K562 (cell line): ENCODE measurements around the gene KCNK3. TPM values are rescaled to one million over a fixed set of nuclear protein-coding genes. Genes with fewer than 3 reads are reported as not detected.
A peak's percentile ranks its signal among the peaks of the same experiment; 100 is the strongest.

Experiments
- ATAC-seq: fragments of 200-7000 bp; cut with Tn5 transposase; 3 replicates; pipeline ENCODE4 v1.9.1; 2020; ENCODE audit warnings: moderate library complexity
- BruUV-seq: library from RNA; stranded (reverse); fragments of 400-500 nt; replicated peaks from 2 replicates; lab custom pipeline; 2021; lab: Mats Ljungman, UMichigan
- CTCF ChIA-PET: fragments of 300-600 bp; formaldehyde crosslinking; extraction: SDS; loops from one replicate; lab custom pipeline; 2021; ENCODE audit warnings: low intra/inter-chr PET ratio; lab: Yijun Ruan, JAX
- POLR2A ChIA-PET: fragments of 300-600, 350-650 bp; sonication (Branson Sonifier 250); formaldehyde crosslinking; extraction: SDS; loops from one replicate; lab custom pipeline; 2021; ENCODE audit warnings: antibody characterized with exemption, inconsistent platforms; lab: Yijun Ruan, JAX
- DNase-seq, 4 experiments: peaks; one replicate each; pipeline versions ENCODE4 v3.0.0 to v3.0.0-alpha.2; 2011 to 2018; ENCODE audit warnings: low spot score in 3 of 4, mixed read lengths in 3 of 4; ENCODE audit errors: extremely low read depth in 1 of 4
- FAIRE-seq: peaks from 2 replicates; lab custom pipeline; 2011; peaks lifted over from hg19 to GRCh38; lab: Jason Lieb, UNC
- H2AFZ ChIP-seq: 2 replicates; pipeline ENCODE4 v1.6.0; 2011; ENCODE audit warnings: low read depth, low read length, control low read depth, inconsistent platforms
- H3K27ac ChIP-seq: fragments of 200-600 bp; 3 replicates; pipeline ENCODE4 v1.8.0; 2011; ENCODE audit warnings: low read depth, mild to moderate bottlenecking, control low read depth, inconsistent platforms, low read length, moderate library complexity, mixed read lengths; ENCODE audit errors: extremely low read depth
- H3K27me3 ChIP-seq, 2 experiments: fragments of 300-600 bp in 1 of 2; 2 replicates in 1 of 2; 3 replicates in 1 of 2; pipeline versions ENCODE4 v1.6.0 to v1.8.0; 2011; ENCODE audit warnings: inconsistent platforms in 2 of 2, low read length in 2 of 2, mild to moderate bottlenecking in 1 of 2, mixed read lengths in 1 of 2, moderate library complexity in 1 of 2; ENCODE audit not compliant: control insufficient read depth in 2 of 2, insufficient read depth in 2 of 2
- H3K36me3 ChIP-seq: fragments of 300-600 bp; 3 replicates; pipeline ENCODE4 v1.8.0; 2011; ENCODE audit warnings: mild to moderate bottlenecking, low read length, inconsistent platforms; ENCODE audit not compliant: control insufficient read depth, insufficient read depth
- H3K4me1 ChIP-seq, 2 experiments: fragments of 200-600 bp in 1 of 2; replicated peaks in 1 of 2; 2 replicates in 1 of 2; 3 replicates in 1 of 2; pipeline versions ENCODE4 v1.5.1 to v1.8.0; 2011; ENCODE audit warnings: inconsistent platforms in 2 of 2, low read length in 2 of 2, mild to moderate bottlenecking in 1 of 2, mixed read lengths in 1 of 2, moderate library complexity in 1 of 2; ENCODE audit not compliant: control insufficient read depth in 2 of 2, insufficient read depth in 2 of 2
- H3K4me2 ChIP-seq: 2 replicates; pipeline ENCODE4 v1.6.1; 2011; ENCODE audit warnings: low read length, control low read depth, inconsistent platforms, mixed read lengths; ENCODE audit not compliant: insufficient read depth
- H3K4me3 ChIP-seq: fragments of 200-600 bp; sonication (generic), shearing (Covaris generic); 2 replicates; pipeline ENCODE4 v1.5.1; 2016; ENCODE audit warnings: control low read depth, inconsistent platforms
- H3K79me2 ChIP-seq: fragments of 200-600 bp; 3 replicates; pipeline ENCODE4 v1.8.0; 2011; ENCODE audit warnings: low read length, inconsistent platforms; ENCODE audit not compliant: control insufficient read depth, insufficient read depth
- H3K9ac ChIP-seq, 2 experiments: 2 replicates each; pipeline versions ENCODE4 v1.6.0 to v1.6.1; 2011; ENCODE audit warnings: low read depth in 2 of 2, low read length in 2 of 2, control low read depth in 1 of 2, inconsistent platforms in 1 of 2, mild to moderate bottlenecking in 1 of 2, mixed read lengths in 1 of 2; ENCODE audit not compliant: insufficient read depth in 1 of 2
- H3K9me1 ChIP-seq: one replicate; pipeline ENCODE4 v1.6.0; 2011; ENCODE audit warnings: inconsistent platforms, mild to moderate bottlenecking, low read length, moderate library complexity; ENCODE audit not compliant: control insufficient read depth, insufficient read depth
- H3K9me3 ChIP-seq: replicated peaks from 2 replicates; pipeline ENCODE4 v1.5.1; 2011; ENCODE audit warnings: low read depth, low read length, inconsistent platforms; ENCODE audit not compliant: control insufficient read depth, insufficient read depth
- H4K20me1 ChIP-seq: replicated peaks from 2 replicates; pipeline ENCODE4 v1.6.1; 2011; ENCODE audit warnings: low read length, inconsistent platforms, mixed read lengths; ENCODE audit not compliant: control insufficient read depth, insufficient read depth
- CHD7 ChIP-seq: fragments of 200-600 bp; sonication (generic); IDR thresholded peaks from one replicate; pipeline ENCODE4 v1.6.1; 2012; ENCODE audit warnings: mild to moderate bottlenecking, low read depth, low read length, inconsistent platforms
- FOSL1 ChIP-seq: fragments of 200-800 bp; sonication (Bioruptor generic); conservative IDR thresholded peaks from 2 replicates; pipeline ENCODE4 v1.6.1; 2016; ENCODE audit warnings: missing genetic modification characterization, missing compliant biosample characterization
- FOXJ3 ChIP-seq: sonication (generic); formaldehyde crosslinking; IDR thresholded peaks from 2 replicates; pipeline ENCODE4 v1.4.0; 2020; ENCODE audit warnings: mild to moderate bottlenecking, missing genetic modification reagents
- NR4A1 ChIP-seq, 2 experiments: fragments of 250-450 bp in 1 of 2; fragments of 450-650 bp in 1 of 2; sonication (Bioruptor Pico) in 1 of 2; IDR thresholded peaks; 2 replicates each; pipeline versions ENCODE4 v1.4.0 to v1.6.1; 2016 to 2020; ENCODE audit warnings: mild to moderate bottlenecking in 2 of 2, missing compliant biosample characterization in 1 of 2, missing genetic modification characterization in 1 of 2, moderate library complexity in 1 of 2
- SP2 ChIP-seq: IDR thresholded peaks from 2 replicates; pipeline ENCODE4 v1.6.1; 2011; ENCODE audit warnings: mild to moderate bottlenecking, low read depth, low read length, moderate library complexity; ENCODE audit not compliant: poor library complexity, severe bottlenecking; ENCODE audit errors: extremely low read depth
- THAP7 ChIP-seq: fragments of 250-450 bp; sonication (Bioruptor Pico); IDR thresholded peaks from 2 replicates; pipeline ENCODE4 v1.5.0; 2021
- ZNF239 ChIP-seq: fragments of 250-450 bp; sonication (Bioruptor Pico); IDR thresholded peaks from 2 replicates; pipeline ENCODE4 v1.4.0; 2020; ENCODE audit warnings: mild to moderate bottlenecking
- ZNF282 ChIP-seq: sonication (generic); formaldehyde crosslinking; IDR thresholded peaks from 2 replicates; pipeline ENCODE4 v1.8.1; 2023; ENCODE audit warnings: missing genetic modification reagents
- ZNF311 ChIP-seq: fragments of 250-450 bp; sonication (Bioruptor Pico); IDR thresholded peaks from 2 replicates; pipeline ENCODE4 v1.4.0; 2020; ENCODE audit warnings: mild to moderate bottlenecking, moderate library complexity
- WGBS: fragments of 100-300 bp; shearing (Covaris generic); methylation state at CpG from one replicate; pipeline ENCODE4 v1.1.6; 2016; ENCODE audit warnings: low coverage, mixed read lengths; ENCODE audit not compliant: insufficient coverage; ENCODE audit errors: missing lambda C conversion rate; 5-methylcytosine and 5-hydroxymethylcytosine counted together
- in situ Hi-C: fragments of 300-500 bp; cut with MboI; formaldehyde crosslinking; loops from 4 replicates; pipeline ENCODE4 v1.15.0; 2018; ENCODE audit warnings: inconsistent platforms, mixed read lengths
- intact Hi-C: fragments of 100-400 bp; cut with micrococcal nuclease; formaldehyde crosslinking; loops from 2 replicates; pipeline ENCODE4 v1.14.2; 2022
- polyA plus RNA-seq, 8 experiments: library from polyadenylated mRNA; depleted of rRNA in 4 of 8; stranded (reverse) in 5 of 8; unstranded in 3 of 8; fragments of >200 nt; fragmentation: Nextera tagmentation in 2 of 8; fragmentation: Illumina TruSeq in 1 of 8; extraction: Ambion mirVana in 2 of 8; extraction: Trizol in 1 of 8; gene quantifications; 2 replicates each; pipeline versions ENCODE4 v1.2.1 to v1.2.3, GENCODE V29; 2011 to 2014; ENCODE audit warnings: inconsistent platforms in 1 of 8, missing spikeins in 1 of 8
- total RNA-seq, 7 experiments: library from RNA; depleted of rRNA in 6 of 7; stranded (reverse); fragments of >200 nt in 6 of 7; fragmentation: Illumina TruSeq in 2 of 7; extraction: Trizol in 2 of 7; gene quantifications; 2 replicates each; pipeline versions ENCODE4 v1.2.1 to v1.2.3, GENCODE V29; 2011 to 2021; ENCODE audit warnings: low replicate concordance in 1 of 7

The KCNK3 gene
- total and polyA plus RNA-seq, 9 of the 15 experiments (the other 6 are each of a cell fraction or from before 2014, with no cell fraction given): 0.01 to 0.20 (median 0.07) TPM; not detected in 5

- in situ Hi-C loops: no loop called here
- CTCF ChIA-PET: no interaction called here
- peaks cover 24 to 75% of the 10 kb centered on the region in 2 experiments; a peak in 4 of 5 replicates for H3K27me3 ChIP-seq
- TF ChIP-seq ZNF239 (no peak), ZNF311 (CRISPR knock-in tag) (no peak), CHD7 (no peak), SP2 (no peak), FOXJ3 (CRISPR knock-in tag) (no peak), FOSL1 (tag) (0 out of 2 replicates have a peak, but pooled peaks have one; percentile 30), THAP7 (CRISPR knock-in tag) (no peak), NR4A1 (CRISPR knock-in tag; IDR thresholded peaks at IDR 0.05) (no peak), NR4A1 (tag; IDR thresholded peaks at IDR 0.05) (no peak), ZNF282 (CRISPR knock-in tag) (no peak)
Observed at GRCh38 chr2:26702025-26702424, 9.5 kb downstream of the KCNK3 start.

More at GRCh38 chr2:26702025-26702424, 9.5 kb downstream of the KCNK3 start:
- no peak for FAIRE-seq
- intact Hi-C loops: no loop called here
- Histone ChIP-seq H3K27ac (no peak overlapping the region), H3K9me3 (no peaks in the 10 kb centered on the region), H2AFZ (no peak overlapping the region), H4K20me1 (peaks cover 6% of the 10 kb centered on the region; the same call in 1 of the 2 replicates), H3K79me2 (no peaks in the 10 kb centered on the region), H3K9ac (no peak overlapping the region), H3K9me1 (no peaks in the 10 kb centered on the region), H3K4me3 (no peak overlapping the region), H3K4me1 (peaks cover 0 to 2% of the 10 kb centered on the region in 2 experiments; a peak in 1 of 5 replicates), H3K4me2 (no peak overlapping the region), H3K36me3 (no peaks in the 10 kb centered on the region)
- POLR2A ChIA-PET: interaction anchor here (0.9 kb wide), 1 partner anchor 79 kb away, joined by 3 read pairs; no protein-coding TSS in a partner anchor
- DNase-seq: no peak
- BruUV-seq: no TSS peak
- 5% methylated on average over 3 of the region's 3 CpGs for WGBS
- ATAC-seq: peak; percentile 52; the same call in 2 of the 3 replicates
